ENCODE measurements around the gene SLC16A6.
"Not testable (repeated sequence)": the region's sequence is repeated elsewhere in the genome, so short reads cannot be mapped to it uniquely, and the experiment has no call there.

SLC16A6 gene, protein sequence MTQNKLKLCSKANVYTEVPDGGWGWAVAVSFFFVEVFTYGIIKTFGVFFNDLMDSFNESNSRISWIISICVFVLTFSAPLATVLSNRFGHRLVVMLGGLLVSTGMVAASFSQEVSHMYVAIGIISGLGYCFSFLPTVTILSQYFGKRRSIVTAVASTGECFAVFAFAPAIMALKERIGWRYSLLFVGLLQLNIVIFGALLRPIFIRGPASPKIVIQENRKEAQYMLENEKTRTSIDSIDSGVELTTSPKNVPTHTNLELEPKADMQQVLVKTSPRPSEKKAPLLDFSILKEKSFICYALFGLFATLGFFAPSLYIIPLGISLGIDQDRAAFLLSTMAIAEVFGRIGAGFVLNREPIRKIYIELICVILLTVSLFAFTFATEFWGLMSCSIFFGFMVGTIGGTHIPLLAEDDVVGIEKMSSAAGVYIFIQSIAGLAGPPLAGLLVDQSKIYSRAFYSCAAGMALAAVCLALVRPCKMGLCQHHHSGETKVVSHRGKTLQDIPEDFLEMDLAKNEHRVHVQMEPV

DNA sequence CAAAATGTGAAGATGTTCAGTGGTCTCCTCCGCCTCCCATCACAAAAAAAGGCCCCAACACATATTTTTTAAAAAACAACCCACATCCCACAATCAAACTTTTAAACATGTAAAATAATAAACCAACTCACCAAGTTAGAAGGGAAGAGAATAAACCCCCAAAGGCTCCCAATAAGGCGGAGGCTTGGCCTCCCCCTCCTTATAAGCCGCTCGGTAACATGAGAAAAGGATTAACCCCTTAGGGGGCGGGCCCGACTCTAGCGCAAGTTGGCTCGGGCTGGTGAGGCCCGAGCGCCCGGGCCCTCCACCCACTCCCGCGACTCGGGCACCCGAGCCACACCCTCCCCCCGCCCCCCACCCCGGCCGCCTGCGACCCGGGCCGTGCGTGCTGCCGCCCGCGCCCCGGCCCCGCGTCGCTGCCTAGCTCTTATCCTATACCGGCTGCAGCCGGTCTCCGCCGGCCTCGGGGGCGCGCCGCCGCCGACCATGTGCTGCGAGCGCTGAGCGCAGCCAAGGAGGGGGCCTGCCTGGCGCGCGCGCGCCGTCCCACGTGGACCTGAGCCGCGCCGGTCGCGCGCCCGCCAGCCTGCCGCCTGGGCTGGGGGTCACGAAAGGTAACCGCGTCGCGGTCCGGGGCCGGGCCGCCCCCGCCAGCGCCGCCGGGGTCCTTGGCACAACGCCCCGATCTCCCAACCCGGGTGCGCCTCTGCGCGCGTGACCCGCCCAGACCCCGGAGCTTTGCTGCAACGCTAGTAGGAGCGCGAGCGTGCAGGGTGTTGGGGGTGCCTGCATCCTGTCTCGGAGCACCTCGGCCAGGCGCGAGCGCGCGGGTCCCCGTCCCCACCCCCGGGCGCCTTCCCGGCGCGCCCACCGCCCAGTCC is at the start of gene SLC16A6, which contains the start of gene ARSG:
SLC16A6 (minus strand) TSS at position 173 of the 881 bp plus-strand sequence. CDS start 12,807 bp downstream, outside the sequence.
ARSG (plus strand) TSS at position 541 of the 881 bp plus-strand sequence. CDS start 15,999 bp downstream, outside the sequence.
- peak; percentile 39 for DNase-seq (ENCODE audit: low read depth)

DNA sequence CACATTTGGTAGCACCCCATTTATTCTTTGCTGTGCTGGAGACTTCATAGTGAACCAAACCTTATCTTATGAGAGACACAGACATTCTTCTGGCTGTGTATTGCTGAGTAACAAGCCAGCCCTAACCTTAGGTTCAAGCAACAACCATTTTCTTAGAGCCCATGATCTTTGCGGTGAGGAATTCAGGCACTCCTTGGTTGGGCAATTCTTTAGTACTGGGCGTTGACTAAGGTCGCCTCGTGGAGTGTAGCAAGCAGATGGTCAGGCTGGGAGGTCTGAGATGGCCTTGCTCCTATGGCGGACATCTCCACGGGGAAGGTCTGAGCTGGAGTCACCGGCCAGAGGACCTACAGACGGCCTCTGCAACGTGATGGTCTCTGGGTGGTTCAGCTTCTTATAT is 43.5 kb upstream of the SLC16A6 start:
- peak; percentile 67 for DNase-seq (ENCODE audit: low read depth)

- not testable (repeated sequence) for DNase-seq (ENCODE audit: low read depth)
These were observed 41.0 kb upstream of the SLC16A6 start for GRCh38 chr17:68331932-68332331.

DNA sequence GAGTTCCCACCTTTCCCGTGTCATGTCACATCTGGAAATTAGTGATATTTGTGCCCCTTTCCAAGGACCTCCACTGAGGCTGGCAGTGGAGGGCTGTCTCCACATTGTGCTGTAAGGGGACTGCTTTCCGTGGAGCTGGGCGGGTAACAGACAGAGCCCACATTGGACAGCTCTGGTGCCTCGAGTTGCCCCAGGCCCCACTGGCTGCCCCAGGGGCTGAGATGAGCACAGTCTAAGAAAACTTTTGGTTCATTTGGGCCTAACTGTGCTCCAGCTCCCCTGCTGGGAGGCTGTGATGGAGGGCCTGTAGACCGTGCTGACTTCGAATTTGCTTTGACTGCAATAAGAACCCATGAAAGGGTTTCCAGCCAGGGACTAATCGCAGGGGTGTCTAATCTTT is 38.4 kb upstream of the SLC16A6 start:
- DNase-seq (ENCODE audit: low read depth): no peak

- peak; percentile 67 for DNase-seq (ENCODE audit: low read depth)
These were observed 37.7 kb upstream of the SLC16A6 start for GRCh38 chr17:68328676-68329075.

GRCh38 chr17:68327823-68328557 is 37.1 kb upstream of the SLC16A6 start:
- no peak for DNase-seq (ENCODE audit: low read depth)

DNA sequence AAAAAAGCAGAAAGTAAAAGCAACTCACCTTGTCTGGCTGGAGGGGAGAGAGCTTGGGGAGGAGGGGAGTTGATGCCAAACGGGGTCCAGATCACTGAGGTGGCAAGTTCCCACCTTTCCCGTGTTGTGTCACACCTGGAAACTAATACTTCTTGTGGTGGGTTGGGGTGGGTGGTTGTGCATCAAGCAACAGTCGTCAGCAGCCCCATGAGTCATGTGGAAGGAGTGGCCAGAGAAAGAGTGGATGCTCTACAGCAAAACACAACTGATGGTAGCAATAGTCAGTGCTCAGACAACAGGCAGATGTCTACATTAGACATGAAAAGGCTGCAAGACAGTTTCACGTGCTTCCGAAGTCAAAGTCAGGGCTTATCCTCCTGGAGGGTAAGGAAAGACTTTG is 35.8 kb upstream of the SLC16A6 start:
- DNase-seq (ENCODE audit: low read depth): peak; percentile 31

- DNase-seq (ENCODE audit: low read depth): no peak
These were observed 35.0 kb upstream of the SLC16A6 start for GRCh38 chr17:68325961-68326360.

- DNase-seq (ENCODE audit: low read depth): no peak
These were observed 33.9 kb upstream of the SLC16A6 start for GRCh38 chr17:68324654-68325336.

DNA sequence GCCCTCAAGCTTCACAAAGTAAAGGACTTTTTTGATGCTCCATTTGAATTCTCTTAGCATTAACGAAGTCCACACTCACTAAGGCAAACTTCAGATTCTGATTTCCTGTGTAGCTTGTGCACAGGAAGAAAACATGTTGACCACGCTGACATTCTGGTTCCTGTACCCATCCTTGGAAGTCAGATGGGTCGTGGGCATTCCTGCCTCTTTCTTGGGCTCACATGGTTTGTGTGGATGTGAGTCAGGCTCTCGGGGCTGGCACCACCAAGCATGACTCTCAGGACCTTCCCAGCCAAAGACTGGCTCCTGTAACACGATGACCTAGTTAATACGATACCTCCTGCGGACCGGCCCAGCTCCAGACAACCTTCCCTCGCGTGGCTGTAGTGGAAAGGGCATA is 33.2 kb upstream of the SLC16A6 start:
- DNase-seq (ENCODE audit: low read depth): peak; percentile 36

DNA sequence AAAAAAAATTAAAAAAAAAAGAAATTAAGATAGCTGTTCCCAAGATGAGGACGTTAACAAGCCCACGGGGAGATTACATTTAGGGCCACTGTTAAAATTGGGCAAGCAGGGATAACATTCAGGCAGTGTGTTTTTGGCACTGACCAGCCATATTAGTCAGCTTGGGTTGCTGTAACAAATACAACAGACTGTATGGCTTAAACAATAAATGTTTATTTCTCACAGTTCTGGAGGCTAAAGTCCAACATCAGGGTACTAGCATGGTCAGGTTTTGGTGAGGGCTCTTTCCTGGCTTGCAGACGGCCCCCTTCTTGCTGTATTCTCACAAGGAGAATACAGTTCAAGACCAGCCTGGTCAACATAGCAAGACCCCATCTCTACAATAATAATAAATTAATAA is 31.7 kb upstream of the SLC16A6 start:
- DNase-seq (ENCODE audit: low read depth): no peak

GRCh38 chr17:68321556-68321954 is 30.6 kb upstream of the SLC16A6 start:
- DNase-seq (ENCODE audit: low read depth): no peak

DNA sequence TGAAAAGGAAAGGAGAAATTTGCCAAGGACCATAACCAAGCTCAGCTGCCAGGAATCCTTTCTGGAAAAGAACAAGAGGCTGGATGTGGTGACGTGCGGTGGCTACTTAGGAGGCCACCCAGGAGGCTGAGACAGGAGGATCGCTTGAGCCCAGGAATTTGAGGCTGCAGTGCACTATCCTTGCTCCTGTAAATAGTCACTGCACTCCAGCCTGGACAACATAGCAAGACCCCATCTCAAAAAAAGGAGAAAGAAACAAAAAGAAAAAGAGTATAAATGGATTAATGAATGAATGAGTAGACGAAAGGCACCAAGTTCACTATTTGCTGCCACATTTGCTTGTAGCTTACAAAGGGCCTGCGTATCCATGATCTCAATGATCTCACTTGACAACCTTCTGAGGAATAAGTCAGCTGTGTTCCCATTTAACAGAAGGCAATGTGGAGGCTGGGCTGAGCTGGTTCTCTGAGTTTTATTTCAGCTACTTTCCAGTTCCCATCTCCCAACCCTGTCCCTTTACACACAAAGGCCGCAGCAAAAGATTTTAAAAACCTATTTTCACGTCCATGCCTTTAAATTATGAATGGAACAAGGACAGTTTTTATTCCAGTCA is 30.1 kb upstream of the SLC16A6 start:
- DNase-seq (ENCODE audit: low read depth): no peak

DNA sequence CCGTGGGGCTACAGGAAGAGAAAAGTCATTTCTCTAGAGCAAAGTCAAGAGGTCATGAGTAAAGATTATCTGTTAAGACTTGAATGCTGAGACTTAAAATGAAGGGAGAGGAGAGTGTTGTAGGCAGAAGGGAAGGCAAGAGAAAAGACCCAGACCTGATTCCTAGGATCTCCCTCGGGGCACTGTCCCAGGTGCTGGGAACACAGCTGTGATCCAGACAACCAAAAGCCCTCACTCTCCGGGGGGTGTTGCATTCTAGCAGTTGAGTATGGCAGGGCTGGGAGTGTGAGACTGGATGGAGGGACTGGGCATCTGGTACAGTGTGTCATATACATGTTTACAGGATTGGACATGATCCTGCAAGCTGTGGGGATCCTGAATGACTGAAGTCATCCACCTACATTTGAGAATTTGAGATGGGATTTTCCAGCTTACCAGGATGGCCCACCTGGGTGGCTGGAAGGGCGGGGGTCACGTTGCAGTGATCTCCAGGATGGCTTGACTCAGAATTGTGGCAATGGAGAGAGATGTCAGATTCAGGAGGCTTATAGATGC is 29.5 kb upstream of the SLC16A6 start:
- DNase-seq (ENCODE audit: low read depth): no peak

GRCh38 chr17:68319410-68320162 is 28.7 kb upstream of the SLC16A6 start:
- no peak for DNase-seq (ENCODE audit: low read depth)

DNA sequence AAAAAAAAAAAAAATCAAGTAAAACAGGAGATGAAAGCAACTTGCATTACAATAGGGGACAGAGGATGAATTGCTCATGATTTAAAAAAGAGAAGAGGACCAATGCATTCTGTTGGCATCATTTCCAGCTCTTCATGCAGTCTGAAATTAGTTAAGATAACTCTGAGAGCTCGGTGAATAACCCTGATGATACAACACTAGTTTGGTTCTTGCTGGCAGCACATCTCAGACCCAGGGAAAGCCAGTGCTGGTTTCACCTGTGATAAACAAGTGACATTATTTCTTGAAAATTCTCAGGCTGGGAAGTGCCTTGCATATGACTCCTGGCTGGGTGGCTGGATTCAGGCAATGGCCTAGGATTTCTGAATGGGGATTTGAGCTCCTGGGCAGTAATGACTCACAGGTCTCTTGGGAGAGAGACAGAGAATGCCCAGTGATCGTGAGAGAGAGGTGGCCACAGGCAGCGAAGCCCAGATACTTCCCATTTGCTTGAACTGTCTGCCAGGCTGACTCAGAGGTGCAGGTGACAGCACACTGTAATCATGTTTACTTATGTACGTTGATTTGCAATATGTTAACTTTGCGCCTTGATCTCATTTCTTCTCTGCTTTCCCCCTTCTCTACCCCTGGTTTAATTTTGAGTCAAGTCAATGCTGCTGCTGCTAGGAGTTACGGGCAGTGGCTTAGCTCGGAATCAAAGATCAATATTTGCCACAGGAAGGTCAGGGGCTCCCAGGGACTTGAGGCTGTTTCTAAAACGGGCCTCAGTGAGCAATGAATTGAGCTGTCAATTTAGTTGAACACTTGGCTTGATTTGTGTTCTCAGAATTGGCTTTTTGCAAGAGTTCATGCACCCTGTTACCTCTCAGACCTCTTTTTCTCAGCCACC is 27.4 kb upstream of the SLC16A6 start:
- DNase-seq (ENCODE audit: low read depth): peak; percentile 47

GRCh38 chr17:68317458-68317857 is 26.5 kb upstream of the SLC16A6 start:
- no peak for DNase-seq (ENCODE audit: low read depth)

- no peak for DNase-seq (ENCODE audit: low read depth)
These were observed 25.0 kb upstream of the SLC16A6 start for GRCh38 chr17:68315930-68316329.
